ENCODE results near the gene DHX8.

DNA sequence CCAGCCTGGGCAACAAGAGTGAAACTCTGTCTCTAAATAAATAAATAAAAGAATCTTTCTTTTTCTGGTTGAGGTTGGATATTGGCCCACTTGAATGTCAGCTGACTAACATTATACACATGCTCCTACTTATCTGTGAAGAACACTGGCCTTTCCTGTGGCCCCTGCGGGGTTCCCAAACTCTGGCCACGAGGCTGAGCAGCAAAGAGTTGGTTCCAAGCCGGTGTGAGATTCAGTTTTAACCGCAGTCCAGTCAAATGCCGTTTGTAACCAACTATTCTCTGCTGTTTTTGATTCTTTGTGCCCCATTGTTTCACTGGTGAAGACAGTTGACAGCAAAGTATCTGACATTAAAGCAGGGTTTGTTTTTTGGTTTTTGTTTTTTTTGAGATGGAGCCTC lies 51.1 kb downstream of the DHX8 start:
- TF ChIP-seq, protein P1, sequence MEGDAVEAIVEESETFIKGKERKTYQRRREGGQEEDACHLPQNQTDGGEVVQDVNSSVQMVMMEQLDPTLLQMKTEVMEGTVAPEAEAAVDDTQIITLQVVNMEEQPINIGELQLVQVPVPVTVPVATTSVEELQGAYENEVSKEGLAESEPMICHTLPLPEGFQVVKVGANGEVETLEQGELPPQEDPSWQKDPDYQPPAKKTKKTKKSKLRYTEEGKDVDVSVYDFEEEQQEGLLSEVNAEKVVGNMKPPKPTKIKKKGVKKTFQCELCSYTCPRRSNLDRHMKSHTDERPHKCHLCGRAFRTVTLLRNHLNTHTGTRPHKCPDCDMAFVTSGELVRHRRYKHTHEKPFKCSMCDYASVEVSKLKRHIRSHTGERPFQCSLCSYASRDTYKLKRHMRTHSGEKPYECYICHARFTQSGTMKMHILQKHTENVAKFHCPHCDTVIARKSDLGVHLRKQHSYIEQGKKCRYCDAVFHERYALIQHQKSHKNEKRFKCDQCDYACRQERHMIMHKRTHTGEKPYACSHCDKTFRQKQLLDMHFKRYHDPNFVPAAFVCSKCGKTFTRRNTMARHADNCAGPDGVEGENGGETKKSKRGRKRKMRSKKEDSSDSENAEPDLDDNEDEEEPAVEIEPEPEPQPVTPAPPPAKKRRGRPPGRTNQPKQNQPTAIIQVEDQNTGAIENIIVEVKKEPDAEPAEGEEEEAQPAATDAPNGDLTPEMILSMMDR (IDR thresholded peaks at IDR 0.05): no peak
- TF ChIP-seq ZFX (IDR thresholded peaks at IDR 0.05; ENCODE audit: borderline replicate concordance): no peak

Measured in 22Rv1 (cell line).